ENCODE measurements around the gene RFT1.

Gene RFT1

DNA sequence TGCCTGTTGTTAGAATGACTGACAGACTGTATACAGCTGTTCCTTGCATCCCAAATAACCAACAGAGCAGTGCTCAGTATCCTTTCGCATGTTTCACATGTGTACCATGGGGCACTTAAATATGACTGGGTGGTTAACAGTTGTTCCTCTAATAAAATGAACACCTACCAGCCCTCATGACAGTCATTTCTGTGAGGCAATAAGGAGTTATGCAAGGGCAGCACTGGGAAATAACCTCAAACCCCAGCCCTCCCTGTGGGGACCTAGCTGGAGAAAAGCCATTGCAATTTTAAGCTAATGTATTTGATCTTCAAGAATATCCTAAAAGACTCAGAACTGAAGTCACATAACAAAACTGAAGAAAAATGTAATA, 7.3 kb downstream of the RFT1 start:
- no peak for DNase-seq

DNA sequence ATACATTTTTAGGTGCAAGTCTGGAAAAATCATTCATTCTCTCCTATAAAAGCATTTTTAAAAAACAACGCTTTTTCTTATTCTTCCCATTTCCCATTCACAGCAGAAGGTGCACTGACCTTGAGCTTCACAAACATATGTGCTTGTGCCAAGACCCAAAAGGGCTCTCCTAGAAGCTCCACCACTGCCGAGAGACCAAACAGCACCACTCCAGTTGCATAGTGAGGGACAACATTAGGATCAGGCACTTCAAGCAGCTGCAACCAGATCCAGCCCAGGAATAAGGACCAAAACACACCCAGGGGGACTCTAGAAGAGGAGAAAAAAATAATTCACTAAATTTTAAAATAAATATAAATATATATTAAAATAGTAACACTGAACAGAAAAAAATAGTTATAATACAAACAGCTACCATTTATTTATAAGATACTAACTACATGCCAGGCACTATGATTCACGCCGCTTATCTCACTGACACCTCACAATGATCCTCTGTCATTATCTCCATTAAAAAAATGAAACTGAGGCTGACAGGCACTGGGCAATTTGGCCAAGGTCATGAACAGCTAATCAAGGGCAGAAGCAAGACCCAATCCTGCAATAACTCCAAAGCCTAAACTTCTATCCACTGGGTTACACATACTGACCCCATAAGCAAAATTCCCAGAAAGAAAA, 7.8 kb downstream of the RFT1 start:
- no peak for DNase-seq

DNA sequence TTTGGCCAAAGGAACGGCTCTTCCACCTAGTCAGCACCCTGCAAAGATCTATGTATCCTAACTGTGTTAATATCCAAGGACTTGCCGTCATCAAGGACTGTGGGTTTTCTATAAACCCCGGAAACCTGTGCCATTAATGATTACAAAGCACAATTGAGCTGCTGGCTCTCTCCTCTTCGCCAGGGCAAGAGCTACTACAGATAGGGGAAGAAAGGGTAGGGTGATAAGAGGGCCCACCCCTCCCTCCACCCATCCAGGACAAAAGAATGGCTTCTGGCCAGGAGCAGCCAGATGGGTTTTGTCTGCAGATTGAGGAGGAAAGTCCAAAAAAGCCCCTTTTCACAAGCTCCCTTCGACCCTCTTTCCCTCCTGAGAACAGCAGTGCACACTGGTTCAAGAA, 9.9 kb downstream of the RFT1 start:
- DNase-seq, result no peak

DNA sequence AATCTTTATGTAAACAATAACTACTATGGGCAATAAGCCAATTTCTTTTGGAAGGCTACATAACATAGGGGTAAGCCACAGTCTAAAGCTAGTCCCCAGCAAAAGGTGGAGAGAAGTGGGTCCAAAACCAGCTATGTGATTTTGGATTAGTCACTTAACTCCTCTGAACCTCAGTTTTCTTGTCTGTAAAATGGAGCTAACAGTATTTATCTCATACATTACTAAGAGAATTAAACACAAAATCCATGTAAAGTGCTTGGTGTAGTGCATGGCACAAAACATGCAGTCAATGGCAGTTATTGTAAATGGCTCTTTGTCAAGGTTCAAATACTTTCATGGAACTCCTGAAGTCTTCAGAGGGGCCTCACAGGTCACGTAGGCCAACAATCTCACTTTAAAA, 13.3 kb downstream of the RFT1 start:
- no peak for DNase-seq

DNA sequence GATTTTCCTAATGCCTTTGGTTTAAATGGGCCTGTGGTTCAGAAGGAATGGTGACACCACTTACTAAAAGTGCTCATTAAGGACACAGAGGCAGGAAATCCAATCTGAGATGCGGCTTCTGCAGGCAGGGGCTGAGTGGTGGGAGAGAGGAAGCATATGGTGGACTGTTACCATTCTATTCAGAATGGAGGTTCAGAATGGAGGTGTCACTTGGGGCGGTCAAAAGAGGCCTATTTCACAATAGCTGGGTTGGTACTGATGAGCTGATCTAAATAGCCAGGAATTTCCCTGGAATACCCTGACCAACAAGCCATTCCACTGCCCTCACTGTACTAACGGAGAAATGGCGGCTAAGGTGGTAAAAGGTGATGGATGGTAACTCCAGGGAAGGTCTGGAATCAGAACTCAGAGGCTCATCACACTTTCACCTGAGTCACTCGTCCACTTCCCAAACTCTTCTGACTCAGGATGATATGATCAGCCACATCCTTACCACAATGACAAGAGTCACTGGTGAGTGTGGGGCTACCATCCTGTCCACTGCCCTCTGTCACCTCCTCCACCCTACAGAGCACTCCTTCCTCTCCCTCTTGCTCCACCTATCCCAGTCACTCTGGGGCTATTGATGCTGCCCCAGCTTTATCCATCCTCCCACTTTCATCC, 15.7 kb downstream of the RFT1 start:
- DNase-seq, result no peak

DNA sequence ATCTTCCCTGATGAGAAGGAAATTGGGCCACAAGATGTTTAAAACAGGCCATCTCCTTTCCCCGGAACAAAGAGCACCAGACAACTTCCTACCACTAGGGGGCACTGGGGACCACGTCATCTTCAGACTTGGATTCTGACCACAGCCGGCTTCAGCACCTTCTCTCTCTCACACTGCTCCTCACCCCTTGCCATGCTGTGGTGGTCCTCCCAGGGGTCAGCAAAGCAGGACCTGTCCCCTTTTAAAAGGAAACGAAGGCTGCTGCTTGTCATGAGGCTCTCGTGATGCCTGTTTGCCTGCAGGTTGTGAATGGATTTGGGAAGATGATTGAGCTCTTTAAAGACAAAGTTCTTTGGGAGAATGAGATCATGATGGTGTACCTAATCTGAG, 16.2 kb downstream of the RFT1 start:
- DNase-seq, result peak; percentile 87

DNA sequence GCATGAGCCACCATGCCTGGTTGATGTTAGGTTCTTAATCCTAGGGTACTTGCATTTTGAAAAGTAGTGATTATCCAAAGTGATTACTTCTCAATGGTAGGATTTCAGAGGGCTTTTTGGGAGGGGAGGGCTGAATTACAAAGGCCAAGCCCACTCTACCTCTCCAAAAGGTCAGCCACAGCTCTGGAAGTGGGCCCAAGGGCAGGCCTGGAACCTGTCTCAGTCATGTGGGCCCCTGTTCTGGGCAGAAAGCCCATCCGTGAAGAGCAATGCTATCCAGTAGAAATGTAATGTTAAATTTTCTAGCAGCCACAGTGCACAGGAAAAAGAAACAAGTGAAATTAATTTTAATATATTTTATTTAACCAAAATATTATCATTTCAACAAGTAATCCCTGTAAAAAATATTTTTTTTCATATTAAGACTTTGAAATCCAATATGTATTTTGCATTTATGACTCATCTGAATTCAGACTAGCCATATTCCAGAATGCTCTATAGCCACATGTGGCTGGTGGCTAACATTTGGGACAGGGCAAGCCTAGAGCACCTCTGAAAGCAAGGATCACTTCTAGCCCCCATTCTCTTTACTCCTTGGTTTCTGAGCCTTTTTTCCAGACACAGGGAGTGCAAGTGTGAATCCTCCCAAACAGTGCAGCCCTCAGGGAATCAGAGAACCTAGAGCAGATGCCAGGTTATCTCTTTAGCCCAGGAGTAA, 16.8 kb downstream of the RFT1 start:
- peak; percentile 32 for DNase-seq

DNA sequence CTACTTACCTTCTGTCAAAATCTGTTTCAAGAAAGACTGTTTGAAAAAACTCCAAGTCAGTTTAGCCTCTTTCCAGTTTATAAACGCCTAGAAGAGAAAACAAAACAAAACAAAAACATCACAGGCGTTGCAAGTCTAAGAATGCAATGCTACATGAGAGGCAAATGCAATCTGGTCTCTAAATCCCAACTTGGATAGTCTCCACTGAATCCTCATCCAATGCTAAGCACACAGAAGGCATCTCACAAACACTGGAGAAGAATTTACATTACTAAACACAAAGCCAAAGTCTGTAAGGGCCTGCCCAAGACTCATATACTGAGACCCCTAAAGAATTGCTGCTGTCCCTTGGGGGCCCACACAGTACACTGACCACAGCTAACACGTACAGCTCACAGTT, 18.4 kb downstream of the RFT1 start:
- DNase-seq, result no peak

DNA sequence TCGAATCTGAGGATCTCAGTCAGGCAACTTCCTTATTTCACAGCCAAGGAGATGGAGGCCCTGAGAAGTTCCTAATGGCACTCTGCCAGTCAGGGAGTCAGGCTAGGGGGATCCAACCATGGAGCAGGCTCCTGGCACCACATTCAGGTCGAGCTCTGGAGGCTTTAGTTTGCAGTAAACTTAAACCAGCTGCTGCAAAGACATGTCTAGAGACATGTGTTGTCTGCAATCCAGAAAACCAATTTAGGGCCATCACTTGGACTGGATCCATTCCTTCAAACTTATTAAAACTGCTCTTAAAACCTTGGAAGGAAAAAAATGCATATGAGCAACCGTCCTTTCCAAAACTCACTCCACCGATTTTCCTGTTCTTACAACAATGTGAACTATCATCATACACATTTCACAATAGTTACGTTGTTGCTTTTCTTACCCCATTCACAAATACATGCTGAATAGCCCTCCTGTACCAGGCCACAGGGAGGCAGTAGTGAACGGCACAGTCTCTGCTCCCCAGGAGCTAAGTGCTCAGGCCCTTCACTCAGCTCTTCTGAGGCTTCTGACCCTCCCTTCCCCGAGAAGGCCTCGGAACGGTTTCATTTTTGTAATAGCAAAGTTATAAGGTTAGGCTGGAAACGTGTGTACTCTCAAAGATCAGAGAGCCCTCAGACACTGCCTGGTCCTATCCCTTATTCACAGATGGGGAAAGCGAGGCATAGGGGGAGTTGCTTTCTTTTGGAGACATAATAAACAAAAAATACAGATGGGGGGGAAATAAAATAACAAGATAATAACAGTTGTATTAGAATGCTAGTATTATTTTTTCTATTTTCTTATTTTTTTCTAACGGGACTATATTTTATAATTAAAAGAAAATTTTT, 20.1 kb downstream of the RFT1 start:
- peak; percentile 8 for DNase-seq

DNA sequence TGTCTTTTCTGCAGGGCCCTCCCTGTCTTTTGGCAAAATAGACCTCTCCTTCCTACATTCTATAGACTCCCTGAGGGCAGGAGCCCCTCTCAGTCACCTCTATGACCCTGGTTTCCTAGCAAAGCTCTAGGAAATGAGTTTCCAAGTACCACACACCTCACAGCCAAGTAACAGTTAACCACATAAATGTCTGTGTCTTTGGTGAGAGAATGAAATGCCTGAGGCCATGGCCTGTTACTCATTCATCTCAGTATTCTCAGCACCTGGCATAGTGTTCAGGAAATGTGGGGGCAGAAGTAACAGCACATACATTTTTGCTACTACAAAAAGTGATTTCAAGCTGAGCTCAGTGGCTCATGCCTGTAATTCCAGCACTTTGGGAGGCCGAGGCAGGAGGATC, 21.0 kb downstream of the RFT1 start:
- DNase-seq, result no peak

DNA sequence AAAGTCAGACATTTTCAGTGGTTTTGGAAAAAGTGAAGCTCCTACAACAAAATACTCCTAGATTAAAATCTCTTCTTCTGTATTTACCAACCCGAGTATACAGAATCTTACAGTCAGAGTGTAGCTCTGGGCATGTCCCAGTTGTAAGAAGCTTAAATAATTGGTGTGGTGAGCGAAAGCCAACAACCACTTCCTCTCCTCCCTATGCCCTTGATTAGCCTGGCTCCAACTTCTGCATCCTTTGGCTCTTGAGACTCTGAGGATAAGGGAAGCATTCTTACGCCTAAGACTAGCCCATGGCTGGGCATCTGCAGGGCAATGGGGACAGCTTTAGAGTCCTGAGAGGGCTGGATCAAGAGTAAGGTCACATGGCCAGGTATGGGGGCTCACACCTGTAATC, 25.5 kb downstream of the RFT1 start:
- no peak for DNase-seq

DNA sequence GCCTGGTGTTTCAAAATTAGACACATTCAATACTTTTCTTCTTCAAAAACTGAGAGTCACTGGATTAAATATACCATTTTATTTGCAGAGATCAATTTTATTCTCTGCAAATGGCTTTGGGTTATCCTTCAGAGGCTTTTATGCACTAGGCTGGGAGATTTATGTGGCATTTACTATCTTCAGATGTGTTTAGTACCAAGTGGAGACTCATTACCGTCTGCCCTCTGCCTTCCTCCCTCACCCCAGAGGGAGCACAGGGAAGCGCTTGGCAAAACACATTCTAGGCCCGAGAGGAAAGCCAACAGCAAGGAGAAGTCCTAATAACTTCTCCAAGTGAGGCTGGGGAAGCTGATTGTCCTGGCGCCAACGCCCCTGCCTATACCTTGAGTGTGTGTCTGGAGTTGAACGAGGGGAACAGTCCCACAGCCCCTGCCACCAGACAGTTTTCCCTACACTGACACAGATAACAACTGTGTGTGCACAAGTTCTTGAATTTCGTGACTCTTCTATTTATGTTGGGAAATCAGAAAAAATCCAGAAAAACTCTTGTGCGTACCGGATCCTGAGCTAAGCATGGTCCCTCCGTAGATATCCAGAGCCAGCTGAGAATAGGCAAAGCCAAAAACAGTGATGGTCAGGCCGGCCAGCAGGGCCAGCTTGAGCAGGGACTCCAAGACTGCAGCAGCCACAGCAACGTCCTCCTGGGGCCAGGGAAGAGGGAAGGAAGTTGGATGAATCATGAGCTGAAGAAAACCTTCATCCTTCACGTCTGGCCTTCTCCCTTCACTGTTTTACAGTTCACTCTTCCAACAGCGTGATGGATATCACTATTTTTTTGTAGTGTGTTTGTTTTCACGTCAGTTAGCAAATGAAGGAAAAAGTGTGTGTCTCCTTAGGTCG, 26.6 kb downstream of the RFT1 start:
- no peak for DNase-seq

DNA sequence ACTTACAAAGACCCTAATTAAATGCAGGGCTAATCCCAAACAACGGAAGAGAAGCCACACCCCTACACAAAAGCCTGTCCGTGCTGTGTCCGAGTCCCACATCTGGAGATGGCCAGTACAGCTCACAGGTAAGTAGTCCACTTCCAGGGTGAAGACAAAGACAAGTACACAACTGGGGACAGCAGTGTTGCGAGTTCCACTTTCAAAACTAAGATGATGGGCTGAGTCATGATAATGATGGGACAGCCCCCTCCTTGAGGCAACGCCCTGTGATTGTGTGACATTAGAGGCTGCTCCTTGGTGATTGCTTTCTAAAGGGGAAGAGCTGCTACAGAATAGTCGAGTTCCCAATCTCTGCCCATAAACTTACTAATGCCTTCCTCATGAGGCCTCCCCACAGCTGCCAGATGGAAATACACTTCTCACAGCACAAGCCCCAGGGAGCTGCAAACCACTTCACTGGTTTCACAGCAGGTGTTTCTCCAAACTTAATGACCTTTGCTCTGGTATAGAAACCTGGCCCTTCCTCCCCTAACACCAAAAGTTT, 27.6 kb downstream of the RFT1 start:
- DNase-seq, result no peak

DNA sequence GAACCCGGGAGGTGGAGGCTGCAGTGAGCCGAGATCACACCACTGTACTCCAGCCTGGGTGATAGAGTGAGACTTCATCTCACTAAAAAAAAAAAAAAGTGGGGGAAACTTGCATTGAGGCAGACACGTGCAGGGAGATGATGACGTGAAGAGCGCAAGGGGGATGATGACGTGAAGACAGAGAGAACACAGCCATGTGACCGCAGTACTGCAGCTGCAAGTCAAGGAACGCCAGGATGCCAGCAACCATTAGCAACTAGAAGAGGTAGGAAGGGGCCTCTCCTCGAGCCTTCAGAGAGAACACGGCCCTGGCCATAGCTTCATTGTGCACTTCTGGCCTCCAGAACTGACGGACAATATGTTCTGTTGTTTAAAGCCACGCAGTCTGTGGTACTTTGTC, 28.3 kb downstream of the RFT1 start:
- DNase-seq, result no peak

DNA sequence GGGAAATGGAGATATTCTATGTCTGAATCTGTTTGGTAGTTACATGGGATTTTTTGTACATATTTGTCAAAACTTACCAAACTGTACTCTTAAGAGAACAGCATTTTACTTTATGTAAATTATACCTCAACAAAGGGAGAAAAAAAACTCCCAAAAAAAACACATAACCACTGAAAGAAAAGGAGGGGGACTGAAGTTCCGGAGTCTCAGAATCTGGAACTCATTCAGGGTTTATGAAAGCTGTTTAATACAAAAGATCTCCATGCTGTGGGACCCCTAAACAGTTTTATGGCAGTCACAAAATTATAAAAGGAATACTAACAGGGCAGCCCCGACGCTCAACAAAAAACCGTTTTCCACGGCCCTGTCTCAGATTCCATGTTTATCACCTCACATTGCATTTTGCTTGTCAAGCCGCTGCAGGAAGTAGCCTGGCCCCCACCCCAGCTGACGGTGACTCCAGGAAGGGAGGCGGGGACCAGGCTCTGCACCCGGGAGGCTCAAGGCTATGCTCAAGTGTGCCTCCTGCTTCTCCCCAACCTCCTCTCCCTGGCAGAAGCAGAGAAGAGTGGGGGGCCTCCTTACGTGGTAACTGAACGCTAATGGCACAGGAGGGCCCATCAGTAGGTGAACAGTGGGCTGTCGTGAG, 29.3 kb downstream of the RFT1 start:
- no peak for DNase-seq

DNA sequence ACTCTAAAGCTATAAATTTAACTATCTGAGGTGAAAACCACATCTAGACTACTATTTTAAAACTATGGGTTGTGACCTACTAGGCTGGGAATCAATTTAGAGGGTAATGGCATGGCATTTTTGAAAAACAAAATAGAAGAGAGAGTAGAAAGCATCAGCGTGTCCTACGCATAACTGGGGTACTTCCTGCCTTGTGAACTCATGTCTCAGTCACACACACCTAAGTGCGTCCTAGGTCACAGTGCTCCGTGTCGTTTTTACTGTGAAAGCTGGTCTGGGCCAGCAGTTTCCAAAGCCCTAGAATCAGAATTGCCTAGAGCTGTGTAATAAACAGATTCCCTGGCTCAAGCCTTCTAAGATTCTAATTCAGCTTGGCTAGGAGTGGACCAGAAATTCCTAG, 32.3 kb downstream of the RFT1 start:
- no peak for DNase-seq

DNA sequence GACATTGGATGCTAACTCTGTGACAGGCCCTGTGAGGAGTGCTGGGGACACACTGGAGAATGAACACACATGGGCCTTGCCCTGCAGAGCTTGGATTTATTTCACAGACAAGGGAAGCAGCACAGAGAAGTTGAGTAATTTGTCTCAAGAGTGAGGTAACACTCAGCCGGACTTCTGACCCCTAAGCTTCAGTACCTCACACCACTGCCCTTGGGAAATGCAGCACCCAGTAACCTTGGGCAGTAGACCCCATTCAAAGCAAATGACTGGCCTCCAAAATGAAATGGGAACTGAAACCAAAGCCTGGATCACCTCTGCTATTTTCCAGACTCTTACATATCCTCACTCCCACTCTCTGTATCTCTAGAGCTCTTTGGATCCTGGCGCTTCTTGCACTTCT, 37.3 kb downstream of the RFT1 start:
- DNase-seq, result no peak

DNA sequence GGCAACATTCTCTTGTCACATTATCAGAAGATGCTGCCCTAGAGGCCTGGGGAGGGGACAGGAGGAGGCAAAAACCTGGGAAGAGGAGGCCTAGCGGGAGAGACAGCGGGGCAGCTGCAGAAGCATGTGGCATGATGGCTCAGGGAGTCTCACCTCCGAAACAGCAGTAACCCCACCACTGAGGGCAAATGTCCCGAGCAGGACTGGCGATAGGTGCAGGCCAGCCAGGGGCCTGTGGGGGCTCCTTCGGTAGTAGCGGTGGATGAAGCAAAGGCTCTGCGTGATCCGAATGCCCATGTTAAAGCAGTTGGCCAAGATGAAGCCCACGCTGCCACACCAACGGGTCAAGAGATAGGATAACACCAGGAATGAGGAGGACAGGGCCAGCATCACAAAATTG, 38.0 kb downstream of the RFT1 start:
- DNase-seq, result no peak

DNA sequence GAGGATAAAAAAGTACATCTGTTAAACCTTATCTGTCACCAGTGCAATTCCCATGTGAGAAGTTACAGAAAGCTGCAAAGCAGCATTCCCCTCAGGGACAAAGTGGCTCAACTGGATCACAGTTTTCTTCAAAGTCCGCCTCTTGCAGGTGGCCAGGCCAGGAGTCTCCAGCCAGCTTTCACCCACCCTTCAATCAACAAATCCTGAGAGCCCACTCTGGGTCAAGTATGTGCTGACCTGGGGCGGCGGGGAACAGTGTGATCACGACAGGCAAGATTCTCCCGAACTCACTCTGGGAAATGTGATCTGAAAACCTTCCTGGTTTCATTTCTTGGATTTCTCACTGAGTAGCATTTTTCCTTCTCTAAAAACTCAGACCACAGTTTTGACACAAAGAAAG, 39.2 kb downstream of the RFT1 start:
- DNase-seq, result no peak

DNA sequence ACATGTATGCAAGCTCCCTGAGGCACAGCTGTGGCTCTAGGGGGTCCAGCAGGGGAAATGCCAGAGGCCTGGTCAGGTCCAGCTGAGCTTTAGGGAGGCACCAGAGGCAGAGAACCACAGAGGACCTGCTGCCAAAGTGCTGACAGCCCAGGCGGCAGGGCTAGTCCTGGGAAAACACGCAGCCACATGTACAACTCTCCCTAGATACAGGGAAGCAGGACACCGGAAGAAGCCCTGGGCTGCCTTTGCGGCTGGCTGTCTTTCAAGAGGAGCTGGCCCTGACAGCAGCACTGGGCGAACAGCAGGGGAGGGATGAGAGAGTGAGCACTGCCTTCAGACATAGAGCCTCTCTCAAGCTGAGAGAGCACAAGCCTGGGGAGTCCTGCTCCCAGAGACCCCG, 40.7 kb downstream of the RFT1 start:
- peak; percentile 26 for DNase-seq

DNA sequence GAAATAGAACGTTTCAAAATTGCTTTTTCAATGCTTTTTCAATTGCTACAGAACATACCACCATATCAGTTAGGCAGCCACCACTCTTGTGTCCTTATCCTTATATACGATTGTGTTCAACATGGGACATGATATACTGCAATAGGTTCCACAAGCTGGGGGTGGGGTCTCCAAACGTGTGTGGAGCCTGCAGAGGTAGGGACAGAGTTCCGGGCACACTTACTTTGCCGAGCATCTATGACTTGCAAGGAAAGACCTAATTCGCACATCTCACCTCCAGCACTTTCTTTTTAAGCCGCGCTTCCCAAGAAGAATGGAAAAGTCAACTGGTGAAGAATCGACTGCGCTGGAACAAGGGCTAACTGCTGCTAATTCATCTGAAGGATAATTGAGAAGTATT, 44.8 kb downstream of the RFT1 start:
- DNase-seq, result no peak
